Endothelial cell of umbilical vein (primary cell): ENCODE data around the gene ARFGAP3. TPM values are rescaled to one million over a fixed set of nuclear protein-coding genes. Genes with fewer than 3 reads are reported as not detected.

Experiments
- BruUV-seq: library from RNA; stranded (reverse); fragments of 400-500 nt; replicated peaks from 2 replicates; lab custom pipeline; 2021; lab: Mats Ljungman, UMichigan
- CTCF ChIA-PET: fragments of 300-600, 350-600 bp; sonication (Branson Sonifier 250); formaldehyde crosslinking; loops from one replicate; lab custom pipeline; 2021; ENCODE audit warnings: antibody characterized with exemption, inconsistent platforms; lab: Charles Lee
- POLR2A ChIA-PET: fragments of 300-600, 350-600 bp; sonication (Branson Sonifier 250); formaldehyde crosslinking; loops from one replicate; lab custom pipeline; 2021; ENCODE audit warnings: antibody characterized with exemption, inconsistent platforms; lab: Charles Lee
- DNase-seq: peaks from one replicate; pipeline ENCODE4 v3.0.0-alpha.2; 2011; ENCODE audit warnings: low read depth, low spot score
- FAIRE-seq: peaks from 2 replicates; lab custom pipeline; 2011; peaks lifted over from hg19 to GRCh38; lab: Jason Lieb, UNC
- H2AFZ ChIP-seq: 2 replicates; pipeline ENCODE4 v1.6.0; 2012; ENCODE audit warnings: low read depth, low read length, control low read depth, inconsistent platforms
- H3K27ac ChIP-seq: 2 replicates; pipeline ENCODE4 v1.5.1; 2011; ENCODE audit warnings: low read depth, mild to moderate bottlenecking, control low read depth, low read length, moderate library complexity; ENCODE audit not compliant: insufficient read depth
- H3K27me3 ChIP-seq, 2 experiments: 2 replicates each; pipeline versions ENCODE4 v1.6.0 to v1.6.1; 2011; ENCODE audit warnings: low read length in 2 of 2, mixed read lengths in 1 of 2; ENCODE audit not compliant: control insufficient read depth in 2 of 2, insufficient read depth in 2 of 2
- H3K36me3 ChIP-seq, 2 experiments: 2 replicates in 1 of 2; 3 replicates in 1 of 2; pipeline ENCODE4 v1.5.1; 2011; ENCODE audit warnings: low read length in 2 of 2, mild to moderate bottlenecking in 1 of 2, moderate library complexity in 1 of 2; ENCODE audit not compliant: control insufficient read depth in 2 of 2, insufficient read depth in 2 of 2; ENCODE audit errors: extremely low read depth in 1 of 2
- H3K4me1 ChIP-seq: 3 replicates; pipeline ENCODE4 v1.5.1; 2011; ENCODE audit warnings: mild to moderate bottlenecking, low read length; ENCODE audit not compliant: control insufficient read depth, insufficient read depth; ENCODE audit errors: extremely low read depth
- H3K4me2 ChIP-seq: 2 replicates; pipeline ENCODE4 v1.6.1; 2011; ENCODE audit warnings: low read length, control low read depth, mixed read lengths; ENCODE audit not compliant: insufficient read depth
- H3K4me3 ChIP-seq, 3 experiments: fragments of 200-600 bp in 1 of 3; sonication (generic), shearing (Covaris generic) in 1 of 3; replicated peaks in 1 of 3; 2 replicates each; pipeline ENCODE4 v1.5.1; 2011 to 2016; ENCODE audit warnings: control low read depth in 3 of 3, low read length in 3 of 3, mild to moderate bottlenecking in 2 of 3, inconsistent platforms in 1 of 3, low read depth in 1 of 3, moderate library complexity in 1 of 3; ENCODE audit not compliant: insufficient read depth in 1 of 3
- H3K79me2 ChIP-seq: 2 replicates; pipeline ENCODE4 v1.6.0; 2012; ENCODE audit warnings: low read length, inconsistent platforms; ENCODE audit not compliant: control insufficient read depth, insufficient read depth
- H3K9ac ChIP-seq: replicated peaks from 2 replicates; pipeline ENCODE3; 2011; ENCODE audit warnings: low read length, control low read depth; ENCODE audit not compliant: insufficient read depth; ENCODE audit errors: extremely low read depth
- H3K9me1 ChIP-seq: replicated peaks from 3 replicates; pipeline ENCODE4 v1.6.0; 2011; ENCODE audit warnings: mild to moderate bottlenecking, low read length; ENCODE audit not compliant: control insufficient read depth, insufficient read depth; ENCODE audit errors: extremely low read depth
- H3K9me3 ChIP-seq: replicated peaks from 2 replicates; pipeline ENCODE4 v1.5.1; 2012; ENCODE audit warnings: low read length, inconsistent platforms; ENCODE audit not compliant: control insufficient read depth, insufficient read depth
- H4K20me1 ChIP-seq: replicated peaks from 2 replicates; pipeline ENCODE3; 2011; ENCODE audit warnings: mild to moderate bottlenecking, low read length; ENCODE audit not compliant: control insufficient read depth, insufficient read depth; ENCODE audit errors: extremely low read depth
- CTCF ChIP-seq, 2 donors: IDR thresholded peaks; 1 replicate in 1 of 2; 2 replicates in 1 of 2; pipeline ENCODE4 v1.5.1; 2011; ENCODE audit warnings: low read length in 2 of 2, mild to moderate bottlenecking in 2 of 2, moderate library complexity in 2 of 2, control low read depth in 1 of 2, inconsistent platforms in 1 of 2, low read depth in 1 of 2; ENCODE audit not compliant: insufficient read depth in 1 of 2; ENCODE audit errors: extremely low read depth in 1 of 2
- EZH2 ChIP-seq: IDR thresholded peaks from 2 replicates; pipeline ENCODE4 v1.6.1; 2012; ENCODE audit warnings: borderline replicate concordance, low read depth, mild to moderate bottlenecking, moderate library complexity, low read length, inconsistent platforms; ENCODE audit not compliant: severe bottlenecking
- FOS ChIP-seq: IDR thresholded peaks from 2 replicates; pipeline ENCODE4 v1.6.1; 2011; ENCODE audit warnings: mild to moderate bottlenecking, low read length, moderate library complexity, borderline replicate concordance; ENCODE audit not compliant: insufficient read depth
- GATA2 ChIP-seq: IDR thresholded peaks from 2 replicates; pipeline ENCODE4 v1.7.0; 2011; ENCODE audit warnings: low read depth, mild to moderate bottlenecking, moderate library complexity, mixed read lengths, low read length; ENCODE audit not compliant: insufficient read length, insufficient read depth
- JUN ChIP-seq: IDR thresholded peaks from 2 replicates; pipeline ENCODE4 v1.6.1; 2011; ENCODE audit warnings: borderline replicate concordance, low read depth; ENCODE audit not compliant: insufficient read length, insufficient read depth
- MAX ChIP-seq: IDR thresholded peaks from 2 replicates; pipeline ENCODE4 v1.6.1; 2011; ENCODE audit not compliant: insufficient read depth, insufficient read length
- MYC ChIP-seq: IDR thresholded peaks from one replicate; pipeline ENCODE4 v1.6.1; 2011; ENCODE audit warnings: mild to moderate bottlenecking, low read depth, low read length
- POLR2A ChIP-seq: IDR thresholded peaks from 2 replicates; pipeline ENCODE4 v1.6.1; 2012; ENCODE audit warnings: low read depth, mild to moderate bottlenecking, control low read depth, low read length
- POLR2AphosphoS5 ChIP-seq: IDR thresholded peaks from 2 replicates; pipeline ENCODE4 v1.6.1; 2012; ENCODE audit warnings: low read depth, mild to moderate bottlenecking, control low read depth, low read length, moderate library complexity; ENCODE audit not compliant: insufficient read depth
- dilution Hi-C: fragments of 300-500 bp; cut with MboI; formaldehyde crosslinking; loops from one replicate; pipeline ENCODE4 v1.15.0; 2019; ENCODE audit warnings: low sequenced_read_pairs; ENCODE audit not compliant: extremely low pct_ligation_motif_present
- intact Hi-C: fragments of 100-400 bp; cut with micrococcal nuclease; formaldehyde crosslinking; loops from one replicate; pipeline ENCODE4 v1.10.0; 2022
- polyA plus RNA-seq, 4 experiments: library from polyadenylated mRNA; depleted of rRNA in 3 of 4; stranded (reverse) in 3 of 4; unstranded in 1 of 4; fragments of >200 nt; gene quantifications; 2 replicates each; pipeline versions ENCODE4 v1.2.1 to v1.2.3, GENCODE V29; 2011 to 2012; ENCODE audit warnings: missing spikeins in 1 of 4
- total RNA-seq: library from RNA; stranded (reverse); gene quantifications from 2 replicates; pipeline ENCODE4 v1.2.3, GENCODE V29; 2021

Gene ARFGAP3
- total and polyA plus RNA-seq, 2 donors (not counting 3 experiments of a cell fraction or from before 2014, with no cell fraction given), result 29.1 to 33.4 TPM

- dilution Hi-C loops, result no loop called here
- BruUV-seq, result no TSS peak
- DNase-seq (no peak), FAIRE-seq (no peak)
- H3K4me1 ChIP-seq, result peaks cover 25% of the 10 kb centered on the region
- H3K4me3 ChIP-seq, result no peak overlapping the region
- no peaks in the 10 kb centered on the region for H3K27me3 ChIP-seq
- ChIA-PET POLR2A (no interaction called here), CTCF (interaction anchor here (0.6 to 1.2 kb wide), 2 partner anchors 24 to 131 kb away, joined by 3 read pairs; no protein-coding TSS in a partner anchor)
- no peak overlapping the region for H3K4me2 ChIP-seq
- no peak overlapping the region for H3K9ac ChIP-seq
- no peaks in the 10 kb centered on the region for H3K36me3 ChIP-seq
- H2AFZ ChIP-seq, result no peak overlapping the region
- peaks cover 7% of the 10 kb centered on the region for H3K79me2 ChIP-seq
- no peak overlapping the region for H3K27ac ChIP-seq
- intact Hi-C loops, result no loop called here
- H3K9me1 ChIP-seq, result no peaks in the 10 kb centered on the region
- TF ChIP-seq JUN (no peak), MYC (no peak), POLR2A (no peak), POLR2AphosphoS5 (no peak), CTCF (IDR thresholded peaks at IDR 0.05; ENCODE audit: extremely low read depth in 1 of 2, insufficient read depth in 1 of 2, low read depth in 1 of 2, low read length in 2 of 2) (no peak), MAX (no peak), GATA2 (no peak), FOS (no peak), EZH2 (no peak)
- no peaks in the 10 kb centered on the region for H4K20me1 ChIP-seq
- H3K9me3 ChIP-seq, result no peaks in the 10 kb centered on the region
These were observed 45.9 kb upstream of the ARFGAP3 start for GRCh38 chr22:42902875-42903510.
